WERI-Rb-1 (cell line): Measurements from ENCODE around the gene INPP4A.
A peak's percentile ranks its signal among the peaks of the same experiment; 100 is the strongest.

ENCODE experiments used
- DNase-seq: peaks from one replicate; pipeline ENCODE4 v3.0.0-alpha.2; 2020
- H3K27ac ChIP-seq: fragments of 250-450 bp; sonication (Bioruptor Pico); 2 replicates; pipeline ENCODE4 v1.5.1; 2020; ENCODE audit warnings: mild to moderate bottlenecking, moderate library complexity
- H3K27me3 ChIP-seq: fragments of 250-450 bp; sonication (Bioruptor Pico); 2 replicates; pipeline ENCODE4 v1.5.1; 2021; ENCODE audit warnings: mild to moderate bottlenecking, low read depth, moderate library complexity; ENCODE audit not compliant: insufficient read depth, severe bottlenecking
- H3K36me3 ChIP-seq: fragments of 250-450 bp; sonication (Bioruptor Pico); 2 replicates; pipeline ENCODE4 v1.5.1; 2020; ENCODE audit warnings: mild to moderate bottlenecking, moderate library complexity
- H3K4me3 ChIP-seq: 2 replicates; pipeline ENCODE4 v1.5.1; 2011; ENCODE audit warnings: low read depth, mild to moderate bottlenecking, control low read depth, low read length
- H3K9me3 ChIP-seq: fragments of 250-450 bp; sonication (Bioruptor Pico); 2 replicates; pipeline ENCODE4 v1.5.1; 2021; ENCODE audit warnings: mild to moderate bottlenecking, moderate library complexity; ENCODE audit not compliant: severe bottlenecking
- TF ChIP-seq, protein P1 (sequence below): IDR thresholded peaks from 2 replicates; pipeline ENCODE4 v1.5.1; 2011; ENCODE audit warnings: low read depth, mild to moderate bottlenecking, control low read depth, inconsistent platforms, low read length

INPP4A gene

DNA sequence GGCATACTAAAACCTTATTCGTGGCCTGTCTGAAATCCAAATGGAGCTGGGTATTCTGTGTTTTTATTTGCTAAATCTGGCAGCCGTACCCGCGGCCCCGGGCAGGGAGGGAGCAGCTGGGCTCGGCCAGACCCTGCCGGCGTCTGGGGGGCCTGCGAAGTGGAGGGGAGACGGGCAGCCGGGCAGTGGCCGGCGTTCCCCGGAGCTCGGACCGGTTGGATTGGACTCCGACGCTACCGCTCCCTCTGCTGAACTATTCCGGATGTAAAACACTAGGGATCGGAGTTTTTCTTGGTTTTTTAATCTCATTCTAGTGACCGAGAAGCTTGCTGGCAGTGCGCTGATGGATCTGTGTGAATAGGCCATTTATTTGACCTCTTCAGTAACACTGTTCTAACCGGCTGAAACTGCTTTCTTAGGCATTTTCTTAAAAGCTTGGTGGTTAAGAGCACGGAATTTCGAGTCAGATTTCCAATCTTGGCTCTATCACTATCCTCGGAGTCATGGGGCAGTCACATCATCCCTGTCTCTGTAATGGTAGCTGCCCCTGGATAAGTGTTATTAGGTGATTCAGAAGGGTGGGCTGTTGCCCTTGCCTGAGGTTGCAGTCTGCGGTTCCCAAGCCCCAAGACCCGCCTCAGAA lies 164.4 kb downstream of the INPP4A start:
- Histone ChIP-seq H3K4me3 (peak overlapping the region; percentile 73), H3K9me3 (no peaks in the 10 kb centered on the region), H3K27me3 (no peaks in the 10 kb centered on the region), H3K27ac (peak overlapping the region; percentile 87), H3K36me3 (peaks cover 35% of the 10 kb centered on the region)
- no peak for DNase-seq
- TF ChIP-seq, protein P1, sequence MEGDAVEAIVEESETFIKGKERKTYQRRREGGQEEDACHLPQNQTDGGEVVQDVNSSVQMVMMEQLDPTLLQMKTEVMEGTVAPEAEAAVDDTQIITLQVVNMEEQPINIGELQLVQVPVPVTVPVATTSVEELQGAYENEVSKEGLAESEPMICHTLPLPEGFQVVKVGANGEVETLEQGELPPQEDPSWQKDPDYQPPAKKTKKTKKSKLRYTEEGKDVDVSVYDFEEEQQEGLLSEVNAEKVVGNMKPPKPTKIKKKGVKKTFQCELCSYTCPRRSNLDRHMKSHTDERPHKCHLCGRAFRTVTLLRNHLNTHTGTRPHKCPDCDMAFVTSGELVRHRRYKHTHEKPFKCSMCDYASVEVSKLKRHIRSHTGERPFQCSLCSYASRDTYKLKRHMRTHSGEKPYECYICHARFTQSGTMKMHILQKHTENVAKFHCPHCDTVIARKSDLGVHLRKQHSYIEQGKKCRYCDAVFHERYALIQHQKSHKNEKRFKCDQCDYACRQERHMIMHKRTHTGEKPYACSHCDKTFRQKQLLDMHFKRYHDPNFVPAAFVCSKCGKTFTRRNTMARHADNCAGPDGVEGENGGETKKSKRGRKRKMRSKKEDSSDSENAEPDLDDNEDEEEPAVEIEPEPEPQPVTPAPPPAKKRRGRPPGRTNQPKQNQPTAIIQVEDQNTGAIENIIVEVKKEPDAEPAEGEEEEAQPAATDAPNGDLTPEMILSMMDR, result no peak

DNA sequence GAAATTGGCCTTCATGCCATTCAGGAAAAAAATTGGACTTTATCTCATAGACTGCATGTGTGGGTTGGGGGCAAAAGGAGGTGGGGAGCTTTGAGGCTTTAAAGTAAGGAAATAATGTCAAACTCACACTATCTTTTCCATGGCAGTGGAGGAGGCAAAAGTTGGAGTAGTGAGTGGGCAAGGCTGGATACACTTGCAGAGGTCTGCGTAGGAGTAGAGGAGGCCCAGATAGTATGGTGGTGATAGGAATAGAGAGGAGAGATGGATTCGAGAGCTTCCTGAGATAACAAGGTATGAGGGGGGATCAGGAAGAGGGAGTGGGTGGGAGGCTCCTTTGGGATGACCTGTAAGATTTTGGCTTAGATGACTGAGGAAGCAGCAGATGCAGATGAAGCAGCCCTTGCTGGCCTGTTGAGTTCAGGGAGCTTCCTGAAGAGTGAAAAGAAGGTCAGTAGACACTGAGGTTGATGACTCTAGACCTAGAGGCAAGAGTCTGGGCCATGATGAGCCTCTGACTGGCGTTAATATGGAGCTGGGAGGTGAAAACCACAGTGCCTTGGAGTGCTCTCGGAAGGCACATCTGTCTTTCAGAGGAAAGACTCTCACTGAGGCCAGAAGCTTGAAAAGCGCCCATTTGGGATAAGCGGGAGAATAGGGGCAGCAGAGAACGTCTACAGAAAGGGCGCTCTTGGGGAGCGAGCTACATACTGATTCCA lies 169.5 kb downstream of the INPP4A start:
- Histone ChIP-seq H3K4me3 (no peak overlapping the region), H3K27ac (no peak overlapping the region), H3K36me3 (peaks cover 67% of the 10 kb centered on the region), H3K9me3 (no peaks in the 10 kb centered on the region), H3K27me3 (no peaks in the 10 kb centered on the region)
- TF ChIP-seq, protein P1, result no peak
- DNase-seq, result no peak

DNA sequence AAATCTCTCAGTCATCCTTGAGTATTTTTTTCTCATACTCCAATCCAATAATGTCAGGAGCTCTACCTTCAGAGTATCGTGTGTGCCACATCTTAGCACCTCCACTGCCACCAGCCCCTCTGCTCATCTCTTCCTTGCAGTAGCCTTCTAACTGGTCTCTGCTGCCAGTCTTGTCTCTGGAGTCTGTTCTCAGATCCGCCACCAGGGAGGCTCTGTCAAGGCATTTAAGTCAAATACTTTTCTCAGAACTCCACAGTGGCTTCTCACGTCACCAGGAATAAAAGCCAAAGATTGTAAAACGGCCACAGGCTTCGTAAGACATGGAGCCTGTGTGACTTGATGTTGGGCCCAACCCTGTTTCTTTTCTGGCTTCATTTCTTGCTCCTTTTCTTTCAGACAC lies 170.8 kb downstream of the INPP4A start:
- no peaks in the 10 kb centered on the region for H3K9me3 ChIP-seq
- no peaks in the 10 kb centered on the region for H3K27me3 ChIP-seq
- peaks cover 60% of the 10 kb centered on the region for H3K36me3 ChIP-seq
- DNase-seq, result no peak
- no peak overlapping the region for H3K4me3 ChIP-seq
- H3K27ac ChIP-seq, result no peak overlapping the region
- TF ChIP-seq, protein P1, result no peak; the same call in 1 of the 2 replicates

DNA sequence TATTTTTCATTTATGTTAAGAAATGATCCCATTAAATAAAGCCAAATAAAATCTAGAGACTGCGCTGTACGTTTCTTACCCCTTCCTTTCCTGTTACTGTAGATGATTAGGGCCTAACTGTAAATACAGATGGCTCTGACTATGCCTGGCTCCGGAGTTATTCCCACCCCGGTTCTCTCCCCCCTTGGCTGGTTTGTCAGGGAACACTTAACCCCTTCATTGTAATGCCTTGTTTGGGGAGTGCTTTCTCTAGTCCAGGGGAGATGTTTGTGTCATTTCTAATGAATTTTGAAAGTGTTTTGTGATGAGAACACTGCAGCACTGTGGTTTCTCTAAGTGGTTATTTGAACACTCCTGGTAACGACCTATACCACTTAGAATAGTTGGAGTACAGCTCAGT lies 172.5 kb downstream of the INPP4A start:
- TF ChIP-seq, protein P1, result no peak
- Histone ChIP-seq H3K36me3 (peaks cover 47% of the 10 kb centered on the region), H3K4me3 (no peak overlapping the region), H3K27ac (no peak overlapping the region), H3K27me3 (no peaks in the 10 kb centered on the region), H3K9me3 (no peaks in the 10 kb centered on the region)
- DNase-seq, result no peak

GRCh38 chr2:98623657-98624056 lies 179.0 kb downstream of the INPP4A start:
- H3K27me3 ChIP-seq, result no peaks in the 10 kb centered on the region
- H3K9me3 ChIP-seq, result no peaks in the 10 kb centered on the region
- TF ChIP-seq, protein P1, result no peak
- no peak overlapping the region for H3K27ac ChIP-seq
- H3K4me3 ChIP-seq, result no peak overlapping the region
- H3K36me3 ChIP-seq, result no peaks in the 10 kb centered on the region; the same call in 1 of the 2 replicates
- DNase-seq, result no peak
